HepG2 (cell line): ENCODE data around the gene TBC1D14. TPM values are rescaled to one million over a fixed set of nuclear protein-coding genes. Genes with fewer than 3 reads are reported as not detected.
A peak's percentile ranks its signal among the peaks of the same experiment; 100 is the strongest.

Experiments used
- FOXO1 ChIP-seq: sonication (generic); formaldehyde crosslinking; IDR thresholded peaks from 2 replicates; pipeline ENCODE4 v1.4.0; 2020; ENCODE audit warnings: missing genetic modification reagents
- GLI4 ChIP-seq: sonication (generic); formaldehyde crosslinking; IDR thresholded peaks from 2 replicates; pipeline ENCODE4 v1.5.1; 2020; ENCODE audit warnings: missing genetic modification reagents, mild to moderate bottlenecking, moderate library complexity, borderline replicate concordance
- HCFC1 ChIP-seq: fragments of 150-350 bp; IDR thresholded peaks from 2 replicates; pipeline ENCODE4 v1.6.1; 2014; ENCODE audit warnings: low read depth, low read length
- IRX3 ChIP-seq: sonication (generic); formaldehyde crosslinking; IDR thresholded peaks from 2 replicates; pipeline ENCODE4 v1.8.1; 2023; ENCODE audit warnings: mild to moderate bottlenecking, low read depth, missing genetic modification reagents, borderline replicate concordance
- JUNB ChIP-seq: sonication (generic); formaldehyde crosslinking; IDR thresholded peaks from 2 replicates; pipeline ENCODE4 v1.8.0; 2022; ENCODE audit warnings: missing genetic modification reagents, mild to moderate bottlenecking, borderline replicate concordance
- KLF6 ChIP-seq: IDR thresholded peaks from 2 replicates; pipeline ENCODE4 v1.8.0; 2016; ENCODE audit warnings: missing biosample characterization, missing genetic modification reagents
- NFRKB ChIP-seq: fragments of 450-650 bp; IDR thresholded peaks from 2 replicates; pipeline ENCODE4 v1.6.1; 2017
- PLRG1 ChIP-seq: fragments of 450-650 bp; conservative IDR thresholded peaks from 2 replicates; pipeline ENCODE4 v1.6.1; 2016
- SALL2 ChIP-seq: sonication (generic); formaldehyde crosslinking; IDR thresholded peaks from 2 replicates; pipeline ENCODE4 v1.8.1; 2023; ENCODE audit warnings: mild to moderate bottlenecking, missing genetic modification reagents, inconsistent platforms
- TEAD3 ChIP-seq: optimal IDR thresholded peaks from 2 replicates; pipeline ENCODE3; 2016; ENCODE audit warnings: borderline replicate concordance
- TOPORS ChIP-seq: sonication (generic); formaldehyde crosslinking; IDR thresholded peaks from 2 replicates; pipeline ENCODE4 v1.8.0; 2023; ENCODE audit warnings: mild to moderate bottlenecking, missing genetic modification reagents
- TRIM24 ChIP-seq: sonication (generic); formaldehyde crosslinking; IDR thresholded peaks from 2 replicates; pipeline ENCODE4 v1.8.0; 2022; ENCODE audit warnings: mild to moderate bottlenecking, missing genetic modification reagents
- ZNF121 ChIP-seq: sonication (generic); formaldehyde crosslinking; IDR thresholded peaks from 2 replicates; pipeline ENCODE4 v1.5.0; 2020; ENCODE audit warnings: mild to moderate bottlenecking, missing genetic modification reagents
- ZNF296 ChIP-seq: sonication (generic); formaldehyde crosslinking; conservative IDR thresholded peaks from 2 replicates; pipeline ENCODE4 v1.5.0; 2020; ENCODE audit warnings: mild to moderate bottlenecking, missing genetic modification reagents
- ZNF335 ChIP-seq: sonication (generic); formaldehyde crosslinking; IDR thresholded peaks from 2 replicates; pipeline ENCODE4 v1.4.0; 2020; ENCODE audit warnings: missing genetic modification reagents
- ZNF343 ChIP-seq: sonication (generic); formaldehyde crosslinking; IDR thresholded peaks from 2 replicates; pipeline ENCODE4 v1.4.0; 2020; ENCODE audit warnings: mild to moderate bottlenecking, missing genetic modification reagents
- ZNF564 ChIP-seq: sonication (generic); formaldehyde crosslinking; IDR thresholded peaks from 2 replicates; pipeline ENCODE4 v1.8.1; 2023; ENCODE audit warnings: mild to moderate bottlenecking, missing genetic modification reagents
- ZNF773 ChIP-seq: sonication (generic); formaldehyde crosslinking; IDR thresholded peaks from 2 replicates; pipeline ENCODE4 v1.4.0; 2020; ENCODE audit warnings: missing genetic modification reagents, borderline replicate concordance
- ZNF790 ChIP-seq: sonication (generic); formaldehyde crosslinking; IDR thresholded peaks from 2 replicates; pipeline ENCODE4 v1.8.0; 2022; ENCODE audit warnings: missing genetic modification reagents, mild to moderate bottlenecking, borderline replicate concordance
- polyA plus RNA-seq, 8 experiments: library from polyadenylated mRNA; depleted of rRNA in 3 of 8; stranded (reverse) in 7 of 8; unstranded in 1 of 8; fragments of >200 nt; fragmentation: Illumina TruSeq in 4 of 8; extraction: Trizol in 4 of 8; gene quantifications; 2 replicates each; pipeline versions ENCODE4 v1.2.1 to v1.2.3, GENCODE V29; 2011 to 2016; ENCODE audit warnings: low read depth in 4 of 8, missing spikeins in 1 of 8, mixed read lengths in 1 of 8; ENCODE audit not compliant: insufficient read depth in 1 of 8
- total RNA-seq, 5 experiments: library from RNA; depleted of rRNA; stranded (reverse); fragments of >200 nt; fragmentation: Illumina TruSeq; extraction: Trizol; gene quantifications; 2 replicates each; pipeline ENCODE4 v1.2.3, GENCODE V29; 2016; ENCODE audit warnings: low read depth in 1 of 5
- TF ChIP-seq, protein P1 (sequence below): sonication (generic); formaldehyde crosslinking; IDR thresholded peaks from 2 replicates; pipeline ENCODE4 v1.5.1; 2020; ENCODE audit warnings: missing genetic modification reagents, mild to moderate bottlenecking, borderline replicate concordance
- TF ChIP-seq, protein P2 (sequence below): sonication (generic); formaldehyde crosslinking; IDR thresholded peaks from 2 replicates; pipeline ENCODE4 v1.5.0; 2020; ENCODE audit warnings: missing genetic modification reagents, mild to moderate bottlenecking, borderline replicate concordance
- TF ChIP-seq, protein P3 (sequence below): sonication (generic); formaldehyde crosslinking; conservative IDR thresholded peaks from 2 replicates; pipeline ENCODE4 v1.5.0; 2020; ENCODE audit warnings: missing genetic modification reagents
- TF ChIP-seq, protein P4 (sequence below): sonication (generic); formaldehyde crosslinking; IDR thresholded peaks from 2 replicates; pipeline ENCODE4 v1.4.0; 2020; ENCODE audit warnings: low read depth, missing genetic modification reagents

Gene TBC1D14
- total and polyA plus RNA-seq, 2 of the 13 experiments (the other 11 are each of a cell fraction or from before 2014, with no cell fraction given), result 29.5 to 46.5 TPM

DNA sequence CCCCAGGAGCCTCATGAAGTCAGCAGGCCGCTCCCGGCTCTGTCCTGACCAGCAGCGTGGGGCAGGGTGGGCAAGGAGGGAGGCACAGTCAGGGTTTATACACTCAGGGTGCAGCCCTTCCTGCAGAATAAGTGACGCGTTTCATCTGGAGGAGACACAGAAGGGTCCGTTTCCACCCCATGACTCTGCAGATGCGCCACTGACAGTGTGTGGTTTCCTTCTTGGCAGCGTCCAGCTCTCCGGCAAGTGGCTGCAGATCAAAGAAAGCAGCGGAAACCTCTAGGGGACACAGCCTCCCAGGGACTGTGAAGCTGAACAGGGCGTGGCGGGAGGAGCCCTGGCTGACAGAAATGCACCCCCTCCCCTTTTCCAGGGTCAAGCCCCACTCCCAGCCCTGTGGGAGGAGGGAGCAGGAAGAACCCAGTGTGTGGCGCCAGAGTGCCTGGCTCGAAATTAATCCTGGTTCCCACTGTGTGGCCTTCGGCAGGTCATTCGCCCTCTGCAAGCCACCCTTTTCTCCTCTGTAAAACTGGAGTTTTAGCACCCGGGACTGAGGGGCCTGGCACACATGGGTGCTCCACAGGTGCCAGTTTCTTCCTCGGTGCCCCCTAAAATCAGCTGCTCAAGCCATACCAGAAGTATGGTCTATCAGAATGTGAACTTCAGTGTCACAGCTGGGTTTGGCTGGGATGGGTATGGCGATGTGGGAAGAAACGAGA lies 17.3 kb upstream of the TBC1D14 start (continued):
- TF ChIP-seq PLRG1, result no peak
- TF ChIP-seq TEAD3 (CRISPR knock-in tag), result peak; percentile 81
- TF ChIP-seq HCFC1, result no peak
- TF ChIP-seq ZNF121 (CRISPR knock-in tag), result no peak
- TF ChIP-seq FOXO1, result peak; percentile 43
- TF ChIP-seq ZNF296 (CRISPR knock-in tag), result no peak
- TF ChIP-seq GLI4, result no peak
- TF ChIP-seq SALL2 (CRISPR knock-in tag), result no peak
- TF ChIP-seq ZNF564, result 0 out of 2 replicates have a peak, but pooled peaks have one; percentile 26
- peak; percentile 46; the same call in 1 of the 2 replicates for TF ChIP-seq ZNF335 (CRISPR knock-in tag)
- TF ChIP-seq, protein P1, sequence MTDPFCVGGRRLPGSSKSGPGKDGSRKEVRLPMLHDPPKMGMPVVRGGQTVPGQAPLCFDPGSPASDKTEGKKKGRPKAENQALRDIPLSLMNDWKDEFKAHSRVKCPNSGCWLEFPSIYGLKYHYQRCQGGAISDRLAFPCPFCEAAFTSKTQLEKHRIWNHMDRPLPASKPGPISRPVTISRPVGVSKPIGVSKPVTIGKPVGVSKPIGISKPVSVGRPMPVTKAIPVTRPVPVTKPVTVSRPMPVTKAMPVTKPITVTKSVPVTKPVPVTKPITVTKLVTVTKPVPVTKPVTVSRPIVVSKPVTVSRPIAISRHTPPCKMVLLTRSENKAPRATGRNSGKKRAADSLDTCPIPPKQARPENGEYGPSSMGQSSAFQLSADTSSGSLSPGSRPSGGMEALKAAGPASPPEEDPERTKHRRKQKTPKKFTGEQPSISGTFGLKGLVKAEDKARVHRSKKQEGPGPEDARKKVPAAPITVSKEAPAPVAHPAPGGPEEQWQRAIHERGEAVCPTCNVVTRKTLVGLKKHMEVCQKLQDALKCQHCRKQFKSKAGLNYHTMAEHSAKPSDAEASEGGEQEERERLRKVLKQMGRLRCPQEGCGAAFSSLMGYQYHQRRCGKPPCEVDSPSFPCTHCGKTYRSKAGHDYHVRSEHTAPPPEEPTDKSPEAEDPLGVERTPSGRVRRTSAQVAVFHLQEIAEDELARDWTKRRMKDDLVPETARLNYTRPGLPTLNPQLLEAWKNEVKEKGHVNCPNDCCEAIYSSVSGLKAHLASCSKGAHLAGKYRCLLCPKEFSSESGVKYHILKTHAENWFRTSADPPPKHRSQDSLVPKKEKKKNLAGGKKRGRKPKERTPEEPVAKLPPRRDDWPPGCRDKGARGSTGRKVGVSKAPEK (CRISPR knock-in tag), result no peak
- TF ChIP-seq TRIM24 (CRISPR knock-in tag), result no peak
- TF ChIP-seq TOPORS (CRISPR knock-in tag), result no peak
- TF ChIP-seq, protein P2, sequence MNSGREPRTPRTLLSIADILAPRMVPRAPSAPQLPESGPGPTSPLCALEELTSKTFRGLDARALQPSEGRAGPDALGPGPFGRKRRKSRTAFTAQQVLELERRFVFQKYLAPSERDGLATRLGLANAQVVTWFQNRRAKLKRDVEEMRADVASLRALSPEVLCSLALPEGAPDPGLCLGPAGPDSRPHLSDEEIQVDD (CRISPR knock-in tag), result no peak
- no peak for TF ChIP-seq IRX3 (CRISPR knock-in tag)
- TF ChIP-seq, protein P3, sequence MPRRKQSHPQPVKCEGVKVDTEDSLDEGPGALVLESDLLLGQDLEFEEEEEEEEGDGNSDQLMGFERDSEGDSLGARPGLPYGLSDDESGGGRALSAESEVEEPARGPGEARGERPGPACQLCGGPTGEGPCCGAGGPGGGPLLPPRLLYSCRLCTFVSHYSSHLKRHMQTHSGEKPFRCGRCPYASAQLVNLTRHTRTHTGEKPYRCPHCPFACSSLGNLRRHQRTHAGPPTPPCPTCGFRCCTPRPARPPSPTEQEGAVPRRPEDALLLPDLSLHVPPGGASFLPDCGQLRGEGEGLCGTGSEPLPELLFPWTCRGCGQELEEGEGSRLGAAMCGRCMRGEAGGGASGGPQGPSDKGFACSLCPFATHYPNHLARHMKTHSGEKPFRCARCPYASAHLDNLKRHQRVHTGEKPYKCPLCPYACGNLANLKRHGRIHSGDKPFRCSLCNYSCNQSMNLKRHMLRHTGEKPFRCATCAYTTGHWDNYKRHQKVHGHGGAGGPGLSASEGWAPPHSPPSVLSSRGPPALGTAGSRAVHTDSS (CRISPR knock-in tag), result no peak
- peak; percentile 93; the same call in 1 of the 2 replicates for TF ChIP-seq ZNF343
- TF ChIP-seq, protein P4, sequence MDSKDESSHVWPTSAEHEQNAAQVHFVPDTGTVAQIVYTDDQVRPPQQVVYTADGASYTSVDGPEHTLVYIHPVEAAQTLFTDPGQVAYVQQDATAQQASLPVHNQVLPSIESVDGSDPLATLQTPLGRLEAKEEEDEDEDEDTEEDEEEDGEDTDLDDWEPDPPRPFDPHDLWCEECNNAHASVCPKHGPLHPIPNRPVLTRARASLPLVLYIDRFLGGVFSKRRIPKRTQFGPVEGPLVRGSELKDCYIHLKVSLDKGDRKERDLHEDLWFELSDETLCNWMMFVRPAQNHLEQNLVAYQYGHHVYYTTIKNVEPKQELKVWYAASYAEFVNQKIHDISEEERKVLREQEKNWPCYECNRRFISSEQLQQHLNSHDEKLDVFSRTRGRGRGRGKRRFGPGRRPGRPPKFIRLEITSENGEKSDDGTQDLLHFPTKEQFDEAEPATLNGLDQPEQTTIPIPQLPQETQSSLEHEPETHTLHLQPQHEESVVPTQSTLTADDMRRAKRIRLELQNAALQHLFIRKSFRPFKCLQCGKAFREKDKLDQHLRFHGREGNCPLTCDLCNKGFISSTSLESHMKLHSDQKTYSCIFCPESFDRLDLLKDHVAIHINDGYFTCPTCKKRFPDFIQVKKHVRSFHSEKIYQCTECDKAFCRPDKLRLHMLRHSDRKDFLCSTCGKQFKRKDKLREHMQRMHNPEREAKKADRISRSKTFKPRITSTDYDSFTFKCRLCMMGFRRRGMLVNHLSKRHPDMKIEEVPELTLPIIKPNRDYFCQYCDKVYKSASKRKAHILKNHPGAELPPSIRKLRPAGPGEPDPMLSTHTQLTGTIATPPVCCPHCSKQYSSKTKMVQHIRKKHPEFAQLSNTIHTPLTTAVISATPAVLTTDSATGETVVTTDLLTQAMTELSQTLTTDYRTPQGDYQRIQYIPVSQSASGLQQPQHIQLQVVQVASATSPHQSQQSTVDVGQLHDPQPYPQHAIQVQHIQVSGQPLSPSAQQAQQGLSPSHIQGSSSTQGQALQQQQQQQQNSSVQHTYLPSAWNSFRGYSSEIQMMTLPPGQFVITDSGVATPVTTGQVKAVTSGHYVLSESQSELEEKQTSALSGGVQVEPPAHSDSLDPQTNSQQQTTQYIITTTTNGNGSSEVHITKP (CRISPR knock-in tag), result peak; percentile 84
- TF ChIP-seq ZNF773 (CRISPR knock-in tag), result no peak
- peak; percentile 66; the same call in 1 of the 2 replicates for TF ChIP-seq KLF6 (CRISPR knock-in tag)
- TF ChIP-seq JUNB (CRISPR knock-in tag), result no peak
- no peak for TF ChIP-seq ZNF790 (CRISPR knock-in tag)
- TF ChIP-seq NFRKB, result no peak
